ENCODE results near the gene C2.

- TF ChIP-seq CTCF (IDR thresholded peaks at IDR 0.05; ENCODE audit: insufficient read depth, low read length) (no peak), POLR2AphosphoS5 (IDR thresholded peaks at IDR 0.05; ENCODE audit: low read depth) (no peak)
- TF ChIP-seq, protein P1, sequence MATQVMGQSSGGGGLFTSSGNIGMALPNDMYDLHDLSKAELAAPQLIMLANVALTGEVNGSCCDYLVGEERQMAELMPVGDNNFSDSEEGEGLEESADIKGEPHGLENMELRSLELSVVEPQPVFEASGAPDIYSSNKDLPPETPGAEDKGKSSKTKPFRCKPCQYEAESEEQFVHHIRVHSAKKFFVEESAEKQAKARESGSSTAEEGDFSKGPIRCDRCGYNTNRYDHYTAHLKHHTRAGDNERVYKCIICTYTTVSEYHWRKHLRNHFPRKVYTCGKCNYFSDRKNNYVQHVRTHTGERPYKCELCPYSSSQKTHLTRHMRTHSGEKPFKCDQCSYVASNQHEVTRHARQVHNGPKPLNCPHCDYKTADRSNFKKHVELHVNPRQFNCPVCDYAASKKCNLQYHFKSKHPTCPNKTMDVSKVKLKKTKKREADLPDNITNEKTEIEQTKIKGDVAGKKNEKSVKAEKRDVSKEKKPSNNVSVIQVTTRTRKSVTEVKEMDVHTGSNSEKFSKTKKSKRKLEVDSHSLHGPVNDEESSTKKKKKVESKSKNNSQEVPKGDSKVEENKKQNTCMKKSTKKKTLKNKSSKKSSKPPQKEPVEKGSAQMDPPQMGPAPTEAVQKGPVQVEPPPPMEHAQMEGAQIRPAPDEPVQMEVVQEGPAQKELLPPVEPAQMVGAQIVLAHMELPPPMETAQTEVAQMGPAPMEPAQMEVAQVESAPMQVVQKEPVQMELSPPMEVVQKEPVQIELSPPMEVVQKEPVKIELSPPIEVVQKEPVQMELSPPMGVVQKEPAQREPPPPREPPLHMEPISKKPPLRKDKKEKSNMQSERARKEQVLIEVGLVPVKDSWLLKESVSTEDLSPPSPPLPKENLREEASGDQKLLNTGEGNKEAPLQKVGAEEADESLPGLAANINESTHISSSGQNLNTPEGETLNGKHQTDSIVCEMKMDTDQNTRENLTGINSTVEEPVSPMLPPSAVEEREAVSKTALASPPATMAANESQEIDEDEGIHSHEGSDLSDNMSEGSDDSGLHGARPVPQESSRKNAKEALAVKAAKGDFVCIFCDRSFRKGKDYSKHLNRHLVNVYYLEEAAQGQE (IDR thresholded peaks at IDR 0.05; ENCODE audit: insufficient replicate concordance, low read depth), result no peak
Observed at GRCh38 chr6:31978831-31979230, 51.3 kb downstream of the C2 start.
